HG03558 (cell line): ENCODE data around the gene WFS1.

ENCODE experiments used
- ATAC-seq: cut with Tn5 transposase; IDR thresholded peaks from one replicate; pipeline ENCODE4 v1.9.1; 2021; ENCODE audit warnings: moderate number of reproducible peaks; ENCODE audit not compliant: unreplicated experiment; ENCODE audit errors: extremely low read depth

WFS1 gene

GRCh38 chr4:6269616-6270511, at the start of gene WFS1:
WFS1 (plus strand) TSS chr4:6269850; CDS start chr4:6277456, 7,606 bp downstream.
- ATAC-seq = peak; percentile 100

GRCh38 chr4:6221301-6221850, 48.3 kb upstream of the WFS1 start:
- no peak for ATAC-seq

- ATAC-seq = no peak
These were observed 47.5 kb upstream of the WFS1 start for GRCh38 chr4:6221851-6222760.

DNA sequence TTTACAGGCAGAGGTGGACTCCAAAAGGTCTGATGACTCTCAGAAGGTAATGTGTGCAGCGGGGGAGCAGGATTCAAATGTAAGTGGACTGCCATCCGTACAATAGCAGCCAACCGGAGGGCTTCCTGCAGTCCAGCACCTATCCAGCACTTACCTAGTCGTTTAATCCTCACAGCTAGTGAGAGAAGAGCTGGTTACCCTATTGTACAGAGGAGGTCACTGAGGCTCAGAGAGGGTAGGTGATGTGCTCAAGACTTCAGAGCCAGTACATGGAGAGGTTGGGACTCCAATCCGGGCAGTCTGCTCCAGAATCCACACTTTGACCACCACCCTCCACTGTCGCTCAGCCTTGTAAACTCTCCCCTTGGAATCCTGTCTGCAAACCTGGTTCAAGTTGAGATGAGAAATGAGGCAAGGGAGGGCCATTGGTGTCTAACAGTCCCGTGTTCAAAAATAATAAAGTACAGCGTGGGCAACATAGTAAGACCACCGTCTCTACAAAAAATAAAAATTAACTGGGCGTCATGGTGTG, 46.8 kb upstream of the WFS1 start:
- ATAC-seq = no peak

DNA sequence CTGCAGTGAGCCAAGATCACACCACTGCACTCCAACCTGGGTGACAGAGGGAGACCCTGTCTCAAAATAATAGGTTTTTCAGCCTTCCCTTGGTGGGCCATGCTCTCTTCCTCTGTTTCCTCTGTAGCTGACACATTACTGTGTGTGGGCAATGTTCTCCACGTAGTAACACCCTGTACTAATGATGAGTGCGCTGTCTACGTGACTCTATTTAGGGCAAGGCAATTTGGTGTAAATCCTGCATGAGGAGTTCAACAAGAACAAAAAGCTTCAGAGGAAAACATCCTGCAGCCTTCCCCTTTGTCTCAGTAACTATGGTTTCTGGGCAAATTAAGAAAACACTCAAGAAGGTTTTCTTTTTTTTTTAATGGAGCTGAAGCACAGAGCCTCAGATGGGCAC, 44.9 kb upstream of the WFS1 start:
- ATAC-seq = no peak

- no peak for ATAC-seq
These were observed 44.2 kb upstream of the WFS1 start for GRCh38 chr4:6225469-6225868.

- ATAC-seq = no peak
These were observed 43.1 kb upstream of the WFS1 start for GRCh38 chr4:6226506-6226905.

GRCh38 chr4:6227412-6228157, 42.1 kb upstream of the WFS1 start:
- ATAC-seq = no peak

DNA sequence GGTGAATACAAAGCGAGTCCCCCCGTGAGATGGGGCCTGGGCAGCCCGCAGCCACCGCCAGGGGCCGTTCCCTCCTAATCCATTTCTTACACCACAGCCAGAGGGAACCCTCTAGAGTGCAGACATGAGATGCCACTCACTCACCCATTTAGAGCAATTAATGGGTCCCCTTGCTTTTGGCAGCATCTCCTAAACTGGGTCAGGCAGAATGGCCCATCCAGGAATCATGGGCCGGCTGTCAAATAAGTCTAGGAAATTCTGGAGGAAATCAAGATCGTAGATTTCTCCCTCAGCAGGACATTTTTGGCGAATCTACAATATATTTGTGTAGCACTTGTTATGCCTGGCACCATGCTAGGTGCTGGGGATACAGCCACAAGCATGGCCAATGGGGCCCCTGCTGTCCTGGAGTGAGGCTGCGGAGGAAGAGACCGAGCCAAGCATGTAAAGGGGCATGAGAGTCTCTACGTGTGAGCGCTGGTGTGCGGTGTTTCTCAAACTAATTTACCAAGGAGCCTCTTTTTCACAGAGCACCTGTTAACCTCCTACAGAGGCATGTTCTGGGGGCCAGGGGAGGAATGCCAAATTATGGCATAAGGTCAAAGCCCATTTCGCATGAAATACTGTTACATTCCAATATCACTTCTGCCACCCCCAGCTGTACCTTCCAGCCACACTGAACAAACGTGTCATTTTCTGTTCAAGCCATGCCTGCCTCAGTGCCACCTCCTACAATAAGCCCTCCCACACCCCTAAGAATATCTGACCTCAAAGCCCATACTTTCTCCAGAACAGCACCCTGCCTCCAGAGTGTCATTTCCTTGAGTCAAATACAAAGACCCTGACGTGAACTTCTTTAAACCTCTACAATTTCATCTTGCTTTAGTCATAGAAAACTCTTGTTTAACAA, 41.2 kb upstream of the WFS1 start:
- no peak for ATAC-seq

DNA sequence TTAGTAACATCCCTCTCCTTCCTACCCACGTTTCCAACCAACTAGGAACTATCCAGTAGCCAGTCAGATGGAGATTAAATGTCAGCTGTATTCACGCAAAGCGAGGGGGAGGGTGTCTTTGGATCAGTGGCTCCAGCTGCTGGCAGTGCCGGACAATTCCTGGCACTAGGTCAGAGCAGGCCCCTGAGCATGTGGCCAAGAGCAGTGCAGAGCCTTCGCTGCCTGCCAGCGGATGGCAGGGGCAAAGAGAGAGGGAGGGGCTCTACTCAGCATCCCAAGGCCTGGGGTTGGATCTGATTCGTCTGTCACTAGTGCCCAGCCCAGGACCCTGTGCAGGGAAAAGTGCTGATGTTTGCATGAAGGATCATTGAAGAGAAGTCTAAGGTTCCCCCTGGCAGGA, 40.6 kb upstream of the WFS1 start:
- no peak for ATAC-seq

DNA sequence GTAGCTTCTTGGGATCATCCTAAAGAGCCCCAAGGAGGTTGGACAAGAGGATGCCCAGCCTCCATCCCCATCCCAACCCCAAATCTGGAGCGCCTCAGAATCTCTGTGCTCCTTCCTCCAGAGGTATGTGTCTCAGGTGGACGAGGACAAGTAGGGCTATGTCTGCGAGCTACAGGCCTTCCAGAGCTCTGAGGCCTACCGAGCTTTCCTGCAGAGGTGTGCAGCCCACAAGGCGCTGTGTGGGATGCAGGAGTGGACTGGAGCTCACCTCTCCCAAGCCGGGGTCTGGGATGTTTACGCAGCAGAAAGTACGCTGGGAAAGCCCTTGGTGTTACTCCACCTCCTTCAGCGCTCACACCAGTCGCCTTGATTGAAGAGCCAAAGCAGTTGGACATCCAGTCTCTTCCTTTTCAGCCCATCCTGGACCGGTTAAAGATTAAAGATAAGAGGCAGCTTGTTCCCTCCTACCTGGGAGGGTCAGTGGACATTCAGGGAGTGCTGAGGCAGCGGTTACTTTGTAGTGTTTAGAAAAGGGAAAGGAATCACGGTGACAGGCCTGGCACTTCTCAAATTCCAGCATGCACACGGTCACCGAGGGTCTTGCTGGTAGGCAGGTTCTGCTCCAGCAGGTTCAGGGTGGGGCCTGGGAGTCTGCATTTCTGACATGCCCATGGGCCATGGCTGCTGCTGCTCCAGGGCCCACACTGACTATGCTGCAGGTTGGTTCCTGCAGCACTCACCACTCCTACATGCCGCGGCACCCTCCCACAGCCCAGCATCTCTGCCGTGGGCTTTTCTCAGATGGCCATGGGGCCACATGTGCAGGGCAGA, 39.8 kb upstream of the WFS1 start:
- no peak for ATAC-seq

DNA sequence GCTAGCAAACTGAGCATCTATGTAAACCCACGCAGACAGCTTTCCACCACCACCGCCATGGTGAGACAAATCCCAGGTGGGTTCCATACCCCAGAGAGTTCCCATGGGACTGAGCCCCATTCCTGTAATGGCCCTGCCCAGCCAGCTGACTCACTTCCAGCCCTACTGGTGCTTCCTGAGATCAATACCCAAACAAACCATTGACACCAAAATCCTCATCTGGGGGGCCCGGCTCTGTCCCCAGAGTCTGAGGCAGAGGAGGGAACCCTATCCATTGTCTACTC, 39.2 kb upstream of the WFS1 start:
- no peak for ATAC-seq

DNA sequence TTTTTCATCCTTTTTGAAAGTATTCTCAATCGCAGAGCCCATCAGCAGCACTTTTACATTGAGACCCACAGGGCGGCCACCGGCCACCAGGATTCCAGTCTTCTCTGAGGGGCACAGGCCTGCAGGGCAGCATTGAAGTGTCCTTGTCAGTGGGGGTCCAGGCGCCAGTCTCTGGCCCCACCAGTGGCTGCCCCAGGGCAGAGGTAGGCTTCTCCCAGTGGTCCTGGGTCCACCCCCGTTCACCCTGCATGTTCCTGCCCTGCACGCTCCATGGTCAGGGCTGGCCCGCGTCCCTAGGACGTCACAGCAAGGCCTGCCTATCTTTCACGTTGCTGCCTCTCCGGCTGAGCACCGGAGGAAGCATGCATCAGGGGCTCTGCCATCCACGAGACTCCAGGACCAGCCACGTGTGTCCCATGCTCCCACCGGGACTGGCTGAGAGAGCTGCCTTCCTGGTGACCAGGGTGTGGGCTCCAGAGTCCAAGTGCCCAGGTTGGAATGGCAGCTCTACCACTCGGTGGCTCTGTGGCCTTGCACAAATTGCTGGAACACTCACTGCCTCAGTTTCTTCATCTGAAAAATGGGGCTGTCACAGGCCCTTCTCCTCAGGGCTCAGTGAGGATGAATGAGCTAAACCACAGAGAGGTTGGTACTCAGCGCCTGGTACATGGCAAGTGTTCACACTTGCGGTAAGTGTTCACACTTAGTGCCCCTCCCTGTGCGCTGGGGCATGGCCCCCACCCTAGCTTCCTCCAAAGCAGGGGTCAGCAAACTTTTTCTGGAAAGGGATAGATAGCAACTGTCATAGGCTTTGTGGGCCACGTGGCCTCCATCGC, 38.6 kb upstream of the WFS1 start:
- ATAC-seq = no peak

- no peak for ATAC-seq
These were observed 37.9 kb upstream of the WFS1 start for GRCh38 chr4:6231663-6232165.

DNA sequence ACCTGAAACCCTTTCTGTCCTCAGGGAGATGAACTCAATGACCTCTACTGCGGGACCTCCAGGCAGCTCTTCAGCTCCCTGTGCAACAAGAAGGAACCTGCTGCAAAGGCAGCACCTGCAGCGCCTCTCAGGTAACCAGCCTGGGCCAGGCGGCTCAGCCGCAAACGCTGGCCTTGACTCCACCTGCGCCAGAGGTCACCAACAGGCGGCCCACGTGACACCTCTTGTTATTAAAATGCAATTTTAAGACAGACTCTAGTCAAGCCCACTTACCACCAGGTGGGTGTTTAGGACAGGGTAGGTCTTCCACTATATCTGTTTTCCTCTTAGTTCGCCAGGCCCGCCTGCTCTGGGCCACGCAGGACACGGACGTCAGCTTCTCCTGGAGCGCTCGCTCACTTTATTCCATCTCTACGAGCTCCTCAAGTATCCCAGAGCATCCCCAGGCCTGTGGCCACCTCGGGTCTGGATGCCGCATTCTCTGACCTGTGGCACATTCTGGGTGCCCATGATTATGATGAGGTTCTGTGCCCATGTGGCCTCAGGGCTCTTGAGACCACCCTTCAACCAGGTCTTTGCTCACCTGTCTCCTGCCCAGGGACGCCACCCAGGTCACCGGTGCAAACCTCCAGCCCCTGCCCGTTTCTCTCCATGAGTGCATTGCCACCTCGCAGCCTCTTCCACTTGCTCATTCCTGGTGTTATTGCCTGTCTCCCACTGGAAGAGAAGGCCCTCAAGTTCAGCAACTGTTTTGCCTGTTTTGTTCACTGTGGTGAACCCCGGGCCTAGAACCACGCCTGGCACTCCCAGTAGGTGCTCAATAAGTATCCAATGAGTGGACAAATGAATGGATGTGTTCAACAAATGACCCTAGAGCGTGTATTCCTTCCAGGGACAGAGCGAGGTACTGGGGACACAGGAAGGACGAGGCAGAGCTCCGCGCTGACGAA, 36.5 kb upstream of the WFS1 start:
- ATAC-seq = no peak

GRCh38 chr4:6233929-6234328, 35.7 kb upstream of the WFS1 start:
- ATAC-seq = no peak
